HEK293 (cell line): Measurements from ENCODE around the gene UCK1.

ENCODE experiments used
- CTCF ChIA-PET: fragments of 350-600 bp; formaldehyde crosslinking; extraction: SDS; loops from one replicate; lab custom pipeline; 2021; ENCODE audit warnings: antibody characterized with exemption; lab: Yijun Ruan, JAX
- POLR2A ChIA-PET: fragments of 300-600 bp; formaldehyde crosslinking; extraction: SDS; loops from one replicate; lab custom pipeline; 2020; ENCODE audit warnings: antibody characterized with exemption, inconsistent platforms; lab: Yijun Ruan, JAX
- H3K27ac ChIP-seq: fragments of 200-500 bp; sonication (Bioruptor generic); 2 replicates; pipeline ENCODE4 v1.5.1; 2014; ENCODE audit warnings: low read depth, low read length, control low read depth, inconsistent platforms; ENCODE audit errors: extremely low read depth
- H3K36me3 ChIP-seq, 2 experiments: fragments of 200-500 bp in 1 of 2; sonication (Bioruptor generic) in 1 of 2; 1 replicate in 1 of 2; 2 replicates in 1 of 2; pipeline ENCODE4 v1.5.1; 2014 to 2017; ENCODE audit warnings: inconsistent platforms in 2 of 2, low read length in 2 of 2; ENCODE audit not compliant: control insufficient read depth in 2 of 2, insufficient read depth in 1 of 2
- H3K4me1 ChIP-seq: fragments of 200-500 bp; sonication (Bioruptor generic); 2 replicates; pipeline ENCODE4 v1.5.1; 2014; ENCODE audit warnings: mild to moderate bottlenecking, low read length, inconsistent platforms; ENCODE audit not compliant: control insufficient read depth, insufficient read depth
- H3K4me3 ChIP-seq: 2 replicates; pipeline ENCODE4 v1.5.1; 2011; ENCODE audit warnings: low read depth, mild to moderate bottlenecking, control low read depth, low read length, moderate library complexity
- H3K9me3 ChIP-seq: fragments of 200-500 bp; sonication (Bioruptor generic); 2 replicates; pipeline ENCODE4 v1.5.1; 2014; ENCODE audit warnings: low read depth, low read length, inconsistent platforms; ENCODE audit not compliant: control insufficient read depth, insufficient read depth
- GLIS1 ChIP-seq: fragments of 450-650 bp; formaldehyde crosslinking; IDR thresholded peaks from 2 replicates; pipeline ENCODE4 v1.5.1; 2016; ENCODE audit warnings: missing biosample characterization, missing genetic modification characterization
- KLF1 ChIP-seq: fragments of 450-650 bp; formaldehyde crosslinking; IDR thresholded peaks from 2 replicates; pipeline ENCODE4 v1.5.1; 2016; ENCODE audit warnings: missing biosample characterization, missing genetic modification characterization
- RBAK ChIP-seq: fragments of 450-650 bp; formaldehyde crosslinking; IDR thresholded peaks from 2 replicates; pipeline ENCODE4 v1.5.1; 2016; ENCODE audit warnings: missing biosample characterization, missing genetic modification characterization
- TCF7L2 ChIP-seq: IDR thresholded peaks from 2 replicates; pipeline ENCODE4 v1.6.1; 2011; ENCODE audit warnings: low read depth, mild to moderate bottlenecking, inconsistent platforms, low read length, moderate library complexity, borderline replicate concordance
- TRIM28 ChIP-seq: IDR thresholded peaks from 2 replicates; pipeline ENCODE4 v1.6.1; 2011; ENCODE audit warnings: low read length, control low read depth, borderline replicate concordance
- ZNF121 ChIP-seq: fragments of 450-650 bp; formaldehyde crosslinking; IDR thresholded peaks from 2 replicates; pipeline ENCODE4 v1.5.1; 2016; ENCODE audit warnings: missing biosample characterization, missing genetic modification characterization
- ZNF155 ChIP-seq: fragments of 450-650 bp; formaldehyde crosslinking; IDR thresholded peaks from 2 replicates; pipeline ENCODE4 v1.5.1; 2016; ENCODE audit warnings: missing biosample characterization, missing genetic modification characterization
- ZNF16 ChIP-seq: fragments of 450-650 bp; formaldehyde crosslinking; IDR thresholded peaks from 2 replicates; pipeline ENCODE4 v1.5.1; 2016; ENCODE audit warnings: low read depth, missing biosample characterization, missing genetic modification characterization
- ZNF2 ChIP-seq: fragments of 450-650 bp; formaldehyde crosslinking; IDR thresholded peaks from 2 replicates; pipeline ENCODE4 v1.5.1; 2016; ENCODE audit warnings: missing biosample characterization, missing genetic modification characterization
- ZNF223 ChIP-seq: fragments of 450-650 bp; formaldehyde crosslinking; IDR thresholded peaks from 2 replicates; pipeline ENCODE4 v1.5.1; 2016; ENCODE audit warnings: missing biosample characterization, missing genetic modification characterization
- ZNF239 ChIP-seq: fragments of 450-650 bp; formaldehyde crosslinking; IDR thresholded peaks from 2 replicates; pipeline ENCODE4 v1.5.1; 2016; ENCODE audit warnings: missing biosample characterization, missing genetic modification characterization
- ZNF341 ChIP-seq: fragments of 450-650 bp; formaldehyde crosslinking; IDR thresholded peaks from 2 replicates; pipeline ENCODE4; 2016; ENCODE audit warnings: low read depth, missing biosample characterization, missing genetic modification characterization
- ZNF354C ChIP-seq: fragments of 450-650 bp; formaldehyde crosslinking; IDR thresholded peaks from 2 replicates; pipeline ENCODE4 v1.5.1; 2016; ENCODE audit warnings: missing biosample characterization, missing genetic modification characterization, low read depth, borderline replicate concordance
- ZNF549 ChIP-seq: fragments of 450-650 bp; IDR thresholded peaks from 2 replicates; pipeline ENCODE4 v1.5.1; 2018; ENCODE audit warnings: missing biosample characterization, missing genetic modification characterization, mild to moderate bottlenecking, inconsistent platforms, moderate library complexity
- ZNF610 ChIP-seq: fragments of 450-650 bp; formaldehyde crosslinking; IDR thresholded peaks from 2 replicates; pipeline ENCODE4 v1.5.1; 2016; ENCODE audit warnings: missing biosample characterization, missing genetic modification characterization, borderline replicate concordance
- ZNF777 ChIP-seq: fragments of 450-650 bp; formaldehyde crosslinking; IDR thresholded peaks from 2 replicates; pipeline ENCODE4 v1.5.1; 2017; ENCODE audit warnings: missing biosample characterization, missing genetic modification characterization, borderline replicate concordance
- ZNF792 ChIP-seq: fragments of 450-650 bp; formaldehyde crosslinking; IDR thresholded peaks from 2 replicates; pipeline ENCODE4 v1.5.1; 2016; ENCODE audit warnings: missing biosample characterization, missing genetic modification characterization
- ZSCAN23 ChIP-seq: fragments of 450-650 bp; formaldehyde crosslinking; IDR thresholded peaks from 2 replicates; pipeline ENCODE4 v1.5.1; 2016; ENCODE audit warnings: missing biosample characterization, missing genetic modification characterization
- TF ChIP-seq, protein P1 (sequence below): fragments of 450-650 bp; formaldehyde crosslinking; IDR thresholded peaks from 2 replicates; pipeline ENCODE4 v1.5.1; 2016; ENCODE audit warnings: missing biosample characterization, missing genetic modification characterization
- TF ChIP-seq, protein P2 (sequence below): fragments of 450-650 bp; formaldehyde crosslinking; IDR thresholded peaks from 2 replicates; pipeline ENCODE4 v1.5.1; 2016; ENCODE audit warnings: missing biosample characterization, missing genetic modification characterization
- TF ChIP-seq, protein P3 (sequence below): IDR thresholded peaks from 2 replicates; pipeline ENCODE4 v1.6.1; 2011; ENCODE audit warnings: mild to moderate bottlenecking, low read depth, low read length, borderline replicate concordance

The UCK1 gene

DNA sequence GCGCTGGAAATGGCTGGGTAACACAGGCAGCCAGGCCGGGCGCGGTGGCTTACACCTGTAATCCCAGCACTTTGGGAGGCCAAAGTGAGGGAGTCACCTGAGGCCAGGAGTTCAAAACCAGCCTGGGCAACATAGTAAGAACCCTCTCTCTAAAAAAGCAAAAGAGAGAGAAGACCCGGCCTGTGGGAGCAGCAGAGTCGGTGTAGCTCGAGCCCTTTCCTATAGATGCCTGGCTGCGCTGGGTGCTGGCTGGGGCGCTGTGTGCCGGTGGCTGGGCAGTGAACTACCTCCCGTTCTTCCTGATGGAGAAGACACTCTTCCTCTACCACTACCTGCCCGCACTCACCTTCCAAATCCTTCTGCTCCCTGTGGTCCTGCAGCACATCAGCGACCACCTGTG is 9.2 kb downstream of the UCK1 start:
- ChIA-PET POLR2A (no interaction called here), CTCF (no interaction called here)
- peaks cover 14 to 99% of the 10 kb centered on the region in 2 experiments for H3K36me3 ChIP-seq
- no peaks in the 10 kb centered on the region for H3K9me3 ChIP-seq
- no peak overlapping the region for H3K4me3 ChIP-seq
- H3K27ac ChIP-seq, result no peak overlapping the region
- H3K4me1 ChIP-seq, result no peaks in the 10 kb centered on the region
- TF ChIP-seq ZNF341 (tag by site-specific recombination), result no peak
- TF ChIP-seq TRIM28, result no peak
- no peak for TF ChIP-seq ZNF549 (tag by site-specific recombination)
- TF ChIP-seq ZNF792 (tag by site-specific recombination), result no peak
- no peak for TF ChIP-seq ZNF354C (tag by site-specific recombination)
- no peak for TF ChIP-seq ZNF223 (tag by site-specific recombination)
- no peak for TF ChIP-seq TCF7L2
- no peak for TF ChIP-seq ZNF239
- TF ChIP-seq ZNF2 (tag by site-specific recombination), result no peak
- TF ChIP-seq GLIS1 (tag by site-specific recombination), result no peak
- TF ChIP-seq ZNF16 (tag by site-specific recombination), result no peak
- TF ChIP-seq RBAK (tag by site-specific recombination), result no peak
- no peak for TF ChIP-seq ZNF155 (tag by site-specific recombination)
- no peak for TF ChIP-seq ZSCAN23 (tag by site-specific recombination)
- TF ChIP-seq ZNF610 (tag by site-specific recombination), result no peak
- TF ChIP-seq ZNF777 (tag by site-specific recombination), result no peak
- TF ChIP-seq, protein P1, sequence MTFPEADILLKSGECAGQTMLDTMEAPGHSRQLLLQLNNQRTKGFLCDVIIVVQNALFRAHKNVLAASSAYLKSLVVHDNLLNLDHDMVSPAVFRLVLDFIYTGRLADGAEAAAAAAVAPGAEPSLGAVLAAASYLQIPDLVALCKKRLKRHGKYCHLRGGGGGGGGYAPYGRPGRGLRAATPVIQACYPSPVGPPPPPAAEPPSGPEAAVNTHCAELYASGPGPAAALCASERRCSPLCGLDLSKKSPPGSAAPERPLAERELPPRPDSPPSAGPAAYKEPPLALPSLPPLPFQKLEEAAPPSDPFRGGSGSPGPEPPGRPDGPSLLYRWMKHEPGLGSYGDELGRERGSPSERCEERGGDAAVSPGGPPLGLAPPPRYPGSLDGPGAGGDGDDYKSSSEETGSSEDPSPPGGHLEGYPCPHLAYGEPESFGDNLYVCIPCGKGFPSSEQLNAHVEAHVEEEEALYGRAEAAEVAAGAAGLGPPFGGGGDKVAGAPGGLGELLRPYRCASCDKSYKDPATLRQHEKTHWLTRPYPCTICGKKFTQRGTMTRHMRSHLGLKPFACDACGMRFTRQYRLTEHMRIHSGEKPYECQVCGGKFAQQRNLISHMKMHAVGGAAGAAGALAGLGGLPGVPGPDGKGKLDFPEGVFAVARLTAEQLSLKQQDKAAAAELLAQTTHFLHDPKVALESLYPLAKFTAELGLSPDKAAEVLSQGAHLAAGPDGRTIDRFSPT, result no peak

DNA sequence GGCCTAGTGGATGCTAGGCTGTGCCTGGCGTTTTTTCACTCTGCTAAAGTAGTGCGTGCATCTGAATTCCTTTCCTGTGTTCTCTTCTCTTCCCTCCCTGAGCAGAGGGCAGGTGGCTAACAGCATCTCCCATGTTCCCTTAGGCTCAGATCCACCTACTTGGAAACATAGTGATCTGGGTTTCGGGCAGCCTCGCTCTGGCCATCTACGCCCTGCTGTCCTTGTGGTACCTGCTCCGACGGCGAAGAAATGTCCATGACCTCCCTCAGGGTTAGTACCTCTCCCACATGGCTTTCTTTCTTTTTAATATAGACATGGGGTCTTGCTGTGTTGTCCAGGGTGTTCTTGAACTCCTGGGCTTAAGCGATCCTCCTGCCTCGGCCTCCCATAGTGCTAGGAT is 9.9 kb downstream of the UCK1 start:
- Histone ChIP-seq H3K4me3 (no peak overlapping the region), H3K27ac (no peak overlapping the region), H3K36me3 (peaks cover 14 to 99% of the 10 kb centered on the region in 2 experiments), H3K4me1 (no peaks in the 10 kb centered on the region), H3K9me3 (no peaks in the 10 kb centered on the region)
- TF ChIP-seq, protein P2, sequence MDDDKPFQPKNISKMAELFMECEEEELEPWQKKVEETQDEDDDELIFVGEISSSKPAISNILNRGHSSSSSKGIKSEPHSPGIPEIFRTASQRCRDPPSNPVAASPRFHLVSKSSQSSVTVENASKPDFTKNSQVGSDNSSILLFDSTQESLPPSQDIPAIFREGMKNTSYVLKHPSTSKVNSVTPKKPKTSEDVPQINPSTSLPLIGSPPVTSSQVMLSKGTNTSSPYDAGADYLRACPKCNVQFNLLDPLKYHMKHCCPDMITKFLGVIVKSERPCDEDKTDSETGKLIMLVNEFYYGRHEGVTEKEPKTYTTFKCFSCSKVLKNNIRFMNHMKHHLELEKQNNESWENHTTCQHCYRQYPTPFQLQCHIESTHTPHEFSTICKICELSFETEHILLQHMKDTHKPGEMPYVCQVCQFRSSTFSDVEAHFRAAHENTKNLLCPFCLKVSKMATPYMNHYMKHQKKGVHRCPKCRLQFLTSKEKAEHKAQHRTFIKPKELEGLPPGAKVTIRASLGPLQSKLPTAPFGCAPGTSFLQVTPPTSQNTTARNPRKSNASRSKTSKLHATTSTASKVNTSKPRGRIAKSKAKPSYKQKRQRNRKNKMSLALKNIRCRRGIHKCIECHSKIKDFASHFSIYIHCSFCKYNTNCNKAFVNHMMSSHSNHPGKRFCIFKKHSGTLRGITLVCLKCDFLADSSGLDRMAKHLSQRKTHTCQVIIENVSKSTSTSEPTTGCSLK (tag by site-specific recombination), result no peak
- TF ChIP-seq, protein P3, sequence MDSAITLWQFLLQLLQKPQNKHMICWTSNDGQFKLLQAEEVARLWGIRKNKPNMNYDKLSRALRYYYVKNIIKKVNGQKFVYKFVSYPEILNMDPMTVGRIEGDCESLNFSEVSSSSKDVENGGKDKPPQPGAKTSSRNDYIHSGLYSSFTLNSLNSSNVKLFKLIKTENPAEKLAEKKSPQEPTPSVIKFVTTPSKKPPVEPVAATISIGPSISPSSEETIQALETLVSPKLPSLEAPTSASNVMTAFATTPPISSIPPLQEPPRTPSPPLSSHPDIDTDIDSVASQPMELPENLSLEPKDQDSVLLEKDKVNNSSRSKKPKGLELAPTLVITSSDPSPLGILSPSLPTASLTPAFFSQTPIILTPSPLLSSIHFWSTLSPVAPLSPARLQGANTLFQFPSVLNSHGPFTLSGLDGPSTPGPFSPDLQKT, result no peak
- TF ChIP-seq KLF1 (tag by site-specific recombination) (no peak), ZNF121 (peak; percentile 68)
- CTCF ChIA-PET, result no interaction called here
- POLR2A ChIA-PET, result no interaction called here
